T1000 (cell line): Measurements from ENCODE around the gene NT5C.

Experiments used
- DNase-seq: peaks from one replicate; lab custom pipeline; 2025; ENCODE audit warnings: mixed read lengths; lab: John Stamatoyannopoulos, UW

Gene NT5C

DNA sequence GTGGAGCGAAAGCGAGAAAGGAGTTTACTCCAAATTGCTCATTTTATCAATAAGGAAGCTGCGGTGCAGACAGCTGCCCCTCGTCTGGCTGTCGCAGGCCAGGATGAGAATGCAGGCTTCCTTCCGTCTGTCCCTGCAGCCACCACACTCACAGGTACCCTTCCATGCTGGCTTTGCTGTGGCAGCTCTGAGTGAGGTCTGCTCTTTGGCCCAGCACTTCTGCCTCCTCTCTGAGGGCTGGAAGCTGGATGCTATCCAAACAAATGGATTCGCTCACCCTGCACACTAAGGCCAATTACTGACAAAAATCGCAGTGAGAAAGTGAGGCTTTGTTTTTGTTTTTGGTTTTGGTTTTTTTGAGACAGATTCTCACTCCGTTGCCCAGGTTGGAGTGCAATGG lies 14.8 kb downstream of the NT5C start:
- DNase-seq: no peak

DNA sequence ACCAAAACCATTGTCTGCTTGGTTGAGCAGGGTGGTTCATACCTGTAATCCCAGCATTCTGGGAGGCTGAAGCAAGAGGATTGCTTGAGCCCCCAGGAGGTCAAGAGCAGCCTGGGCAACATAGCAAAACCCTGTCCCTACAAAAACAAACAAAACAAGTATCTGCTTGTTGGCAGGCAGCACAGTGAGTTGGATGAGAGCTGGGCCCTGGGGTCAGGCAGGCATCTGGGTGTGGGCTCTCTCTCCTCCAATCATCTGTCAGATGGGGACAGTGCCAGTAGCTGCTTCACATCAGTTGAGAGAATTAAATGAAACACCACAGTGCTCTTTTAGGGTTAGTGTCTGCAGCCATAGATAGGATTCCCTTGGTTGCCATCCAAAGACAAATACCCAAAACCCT lies 16.0 kb downstream of the NT5C start:
- no peak for DNase-seq

DNA sequence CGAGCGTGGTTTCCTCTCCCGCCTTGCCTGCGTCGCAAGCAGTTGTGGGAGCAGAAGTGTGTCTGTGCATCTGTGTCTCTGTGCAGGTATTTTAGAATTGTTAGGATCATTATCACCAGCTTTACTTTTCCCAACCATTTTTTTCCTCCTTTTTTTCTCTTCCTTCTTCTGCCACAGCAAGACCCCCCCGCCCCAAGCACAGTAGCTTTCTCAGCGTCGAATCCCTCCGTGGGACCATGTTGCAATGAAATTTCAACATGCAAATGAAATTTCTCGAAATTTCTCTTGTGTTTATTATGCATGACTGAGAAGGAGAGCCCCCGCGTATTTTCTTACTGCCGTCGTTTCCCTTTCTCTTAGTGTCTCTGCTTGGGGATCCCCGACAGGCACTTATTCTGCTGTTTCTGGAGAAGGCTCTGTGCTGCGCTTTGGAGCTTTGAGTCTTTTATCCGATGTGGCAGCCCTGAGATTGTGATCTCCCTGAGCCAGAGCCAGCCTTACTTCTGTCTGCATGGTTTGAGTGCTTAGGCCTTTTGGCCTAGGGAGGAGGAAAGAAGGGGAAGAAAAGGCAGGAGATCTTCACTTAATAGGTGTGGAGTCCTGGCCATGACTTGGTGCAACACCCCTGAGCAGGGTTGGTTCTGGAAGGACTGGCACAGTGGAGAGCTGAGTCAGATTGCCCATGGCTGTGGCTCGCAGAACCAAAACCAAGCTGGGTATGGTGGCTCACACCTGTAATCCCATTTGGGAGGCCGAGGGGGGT lies 16.8 kb downstream of the NT5C start:
- no peak for DNase-seq

- peak; percentile 73 for DNase-seq
These were observed 17.6 kb downstream of the NT5C start for GRCh38 chr17:75113798-75114551.

- DNase-seq: no peak
These were observed 19.7 kb downstream of the NT5C start for GRCh38 chr17:75111777-75112335.

- DNase-seq: no peak
These were observed 21.2 kb downstream of the NT5C start for GRCh38 chr17:75110234-75110937.

DNA sequence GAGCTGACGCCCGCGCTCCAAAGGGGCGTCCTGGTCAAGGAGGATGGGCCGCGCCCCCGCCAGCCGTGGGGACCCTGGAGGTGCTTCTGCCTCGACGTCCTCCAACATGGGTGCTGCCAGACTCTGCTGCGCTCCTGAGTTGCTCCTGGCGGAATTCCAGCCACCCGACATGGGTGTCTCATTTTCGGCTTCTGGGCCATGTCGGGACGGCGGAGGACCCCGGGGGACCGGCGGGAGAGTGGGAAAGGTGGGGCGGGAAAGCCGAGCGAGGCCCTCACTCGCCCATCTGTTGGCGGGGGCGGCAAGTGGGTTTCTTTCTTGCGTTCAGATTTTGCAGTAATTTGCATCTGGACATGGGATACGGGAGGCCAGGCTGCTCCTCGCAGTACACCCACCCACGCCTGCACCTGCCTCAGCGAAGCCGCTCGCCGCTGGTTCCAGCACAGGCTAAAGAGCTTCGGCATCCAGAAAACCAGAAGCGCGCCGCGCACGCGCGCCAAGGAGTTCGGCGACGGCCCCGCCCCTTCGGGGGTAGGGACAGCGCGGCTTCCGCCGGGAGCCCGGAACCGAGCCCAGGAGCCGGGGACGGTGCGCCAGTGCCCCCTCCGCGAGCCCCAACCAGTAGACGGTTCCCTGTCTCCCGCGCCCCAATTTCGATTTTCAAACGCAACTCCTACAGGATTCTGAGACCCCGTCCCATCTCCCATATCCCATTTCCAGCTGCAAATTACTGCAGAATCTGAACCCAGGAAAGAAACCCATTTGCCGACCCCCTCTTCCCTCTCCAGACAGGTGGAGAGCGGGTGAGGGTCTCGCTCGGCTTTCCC lies 21.9 kb downstream of the NT5C start, which contains the start of gene ARMC7:
TSS of gene ARMC7 (plus strand) at position 563 of the 827 bp plus-strand sequence. CDS start 320 bp downstream, outside the sequence.
- DNase-seq: peak; percentile 78

DNA sequence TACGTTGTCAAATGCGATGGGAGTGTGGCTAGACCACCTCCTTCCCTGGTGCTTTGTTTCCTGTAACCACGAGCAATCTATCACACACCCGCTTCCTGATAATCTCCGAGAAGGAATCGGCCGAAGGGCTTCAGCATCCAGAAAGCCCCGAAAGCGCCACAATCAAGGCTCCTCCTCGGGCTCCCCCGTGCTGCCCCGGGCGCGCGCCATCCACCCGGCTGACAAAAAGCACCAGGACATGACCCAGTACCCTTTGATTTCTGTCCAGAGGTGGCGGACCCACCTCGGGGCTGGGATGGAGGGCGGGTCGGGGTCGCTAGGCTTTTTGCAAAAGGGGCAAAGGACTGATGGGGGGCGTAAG lies 22.5 kb downstream of the NT5C start:
- DNase-seq: no peak

- DNase-seq: no peak
These were observed 23.3 kb downstream of the NT5C start for GRCh38 chr17:75108193-75108592.

DNA sequence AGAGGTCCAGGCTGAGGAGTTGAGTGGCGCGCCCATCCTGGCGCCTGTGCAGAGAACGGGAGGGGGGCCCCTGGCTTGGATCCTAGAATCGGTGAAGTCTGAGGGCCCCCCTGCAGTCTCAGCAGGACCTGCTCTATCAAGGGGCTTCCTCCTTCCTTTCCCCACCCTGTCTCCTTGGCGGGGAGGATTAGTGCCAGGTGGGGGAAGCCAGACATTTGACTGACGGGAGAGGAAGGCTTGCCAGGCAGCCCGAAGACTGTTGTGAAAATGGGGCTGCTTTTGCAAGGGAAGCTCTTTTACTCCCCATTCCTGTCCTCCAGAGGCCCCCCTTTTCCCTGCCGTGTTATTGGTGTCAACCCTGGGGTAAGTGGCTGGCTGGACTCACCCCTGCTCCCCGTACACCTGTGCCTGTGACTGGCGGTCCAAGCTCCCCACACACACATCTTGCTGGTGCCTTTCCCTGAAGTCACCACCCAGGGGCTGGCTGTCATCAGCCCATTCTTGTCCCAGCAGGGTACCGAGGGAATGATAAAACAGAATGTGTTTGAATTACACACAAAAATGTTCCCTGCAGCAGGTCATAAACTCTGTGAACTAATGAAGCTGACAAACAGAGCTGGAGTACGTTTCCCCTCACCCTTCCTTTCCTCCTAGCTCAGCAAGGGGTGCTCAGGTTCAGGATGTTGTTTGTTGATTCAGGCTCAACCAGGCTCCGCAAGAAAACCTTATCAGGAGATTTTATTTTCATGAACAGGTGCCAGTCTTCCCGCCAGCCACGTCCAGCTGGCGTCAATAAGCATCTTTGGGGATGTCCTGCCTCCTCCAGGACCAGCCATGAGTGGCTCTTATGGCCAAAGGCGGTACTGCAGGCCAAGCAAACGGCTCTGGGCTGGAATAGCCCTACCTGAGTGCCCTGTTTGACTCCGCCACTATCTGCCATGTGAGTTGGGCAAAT lies 26.1 kb downstream of the NT5C start:
- DNase-seq: no peak

DNA sequence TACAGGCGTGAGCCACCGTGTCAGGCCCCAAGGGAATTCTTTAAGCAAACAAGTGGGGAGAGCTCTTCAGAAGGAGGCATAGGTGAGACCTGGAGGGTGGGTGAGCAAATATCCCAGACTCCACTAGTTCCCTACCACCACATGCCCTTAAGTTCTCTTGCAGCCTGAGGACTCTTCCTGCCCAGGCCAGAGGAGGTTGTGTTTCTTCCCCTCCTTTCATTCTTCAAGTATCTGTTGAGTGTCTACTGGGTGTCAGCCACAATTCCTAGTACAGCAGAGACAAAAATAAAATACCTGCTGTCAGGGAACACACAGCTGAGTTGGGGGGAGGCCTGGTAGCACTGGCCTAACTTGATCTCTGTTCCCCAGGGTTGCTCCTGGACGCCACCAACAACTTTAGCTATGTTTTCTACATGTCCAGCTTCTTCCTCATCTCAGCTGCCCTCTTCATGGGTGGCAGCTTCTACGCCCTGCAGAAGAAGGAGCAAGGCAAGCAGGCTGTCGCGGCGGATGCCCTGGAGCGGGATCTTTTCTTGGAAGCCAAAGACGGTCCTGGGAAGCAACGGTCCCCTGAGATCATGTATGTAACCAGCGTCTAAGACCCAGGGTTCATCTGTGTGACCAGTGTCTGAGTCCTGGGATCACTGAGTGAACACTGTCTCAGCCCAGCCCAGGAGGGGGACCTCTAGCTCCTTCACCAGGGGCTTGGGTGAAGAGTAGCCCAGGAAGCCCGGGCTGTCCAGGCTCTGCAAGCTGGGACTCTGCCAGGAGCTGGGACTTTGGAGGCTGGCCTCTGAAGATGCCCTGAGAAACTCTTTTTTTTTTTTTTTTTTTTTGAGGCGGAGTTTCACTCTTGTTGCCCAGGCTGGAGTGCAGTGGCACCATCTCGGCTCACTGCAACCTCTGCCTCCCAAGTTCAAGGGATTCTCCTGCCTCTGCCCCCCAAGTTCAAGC lies 27.7 kb downstream of the NT5C start:
- no peak for DNase-seq

DNA sequence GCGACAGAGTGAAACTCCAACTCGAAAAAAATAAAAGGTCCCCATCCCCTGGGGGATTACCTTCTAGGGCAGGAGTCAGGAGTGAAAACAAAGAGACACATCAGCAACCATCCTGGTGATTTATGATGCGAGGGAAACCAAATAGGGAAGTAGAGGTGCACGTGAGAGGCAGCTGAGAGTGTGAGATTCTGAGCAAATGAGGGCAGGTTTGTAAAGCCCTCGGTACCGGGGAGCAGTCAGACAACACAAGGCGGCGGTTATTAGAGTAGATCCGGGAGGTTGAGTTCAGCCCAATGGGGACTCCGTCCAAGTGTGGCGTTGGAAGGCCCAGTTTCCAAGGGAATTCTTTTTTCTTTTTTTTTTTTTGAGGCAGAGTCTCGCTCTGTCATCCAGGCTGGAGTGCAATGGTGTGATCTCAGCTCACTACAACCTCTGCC lies 29.1 kb downstream of the NT5C start:
- DNase-seq: no peak

DNA sequence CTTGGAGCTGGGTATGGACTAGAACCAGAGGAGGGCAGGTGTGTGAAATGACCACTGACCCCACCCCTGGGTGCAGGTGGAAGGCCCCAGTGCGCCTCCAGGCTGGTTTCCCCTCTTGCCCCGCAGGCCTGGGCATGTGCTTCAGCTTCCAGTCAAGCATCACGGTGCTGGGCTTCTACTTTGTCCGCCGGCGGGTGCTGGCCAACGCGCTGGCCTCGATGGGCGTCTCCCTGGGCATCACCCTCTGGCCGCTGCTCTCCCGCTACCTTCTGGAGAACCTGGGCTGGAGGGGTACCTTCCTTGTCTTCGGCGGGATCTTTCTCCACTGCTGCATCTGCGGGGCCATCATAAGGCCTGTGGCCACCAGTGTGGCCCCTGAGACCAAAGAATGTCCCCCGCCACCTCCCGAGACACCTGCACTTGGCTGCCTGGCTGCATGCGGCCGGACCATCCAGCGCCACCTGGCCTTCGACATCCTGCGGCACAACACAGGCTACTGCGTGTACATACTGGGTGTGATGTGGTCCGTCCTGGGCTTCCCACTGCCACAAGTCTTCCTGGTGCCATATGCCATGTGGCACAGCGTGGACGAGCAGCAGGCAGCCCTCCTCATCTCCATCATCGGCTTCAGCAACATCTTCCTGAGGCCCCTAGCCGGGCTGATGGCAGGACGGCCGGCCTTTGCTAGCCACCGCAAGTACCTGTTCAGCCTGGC lies 31.5 kb downstream of the NT5C start:
- DNase-seq: no peak

GRCh38 chr17:75098861-75099260 lies 32.7 kb downstream of the NT5C start:
- no peak for DNase-seq

DNA sequence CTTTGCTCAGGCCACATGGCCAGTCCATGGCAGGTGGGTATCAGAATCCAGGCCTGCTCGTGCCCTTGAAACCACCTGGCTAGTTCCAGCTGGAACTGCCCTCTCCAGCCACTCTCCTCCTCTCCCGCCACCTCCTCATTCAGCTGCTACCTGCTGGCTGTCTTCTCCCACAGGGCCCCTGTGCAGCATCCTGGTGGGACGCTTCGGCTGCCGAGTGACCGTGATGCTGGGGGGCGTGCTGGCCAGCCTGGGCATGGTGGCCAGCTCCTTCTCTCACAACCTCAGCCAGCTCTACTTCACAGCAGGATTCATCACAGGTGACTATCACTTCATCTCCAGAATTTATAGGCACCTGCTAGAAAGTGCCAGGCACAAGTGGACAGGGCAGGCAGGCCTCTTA lies 33.7 kb downstream of the NT5C start:
- DNase-seq: no peak

DNA sequence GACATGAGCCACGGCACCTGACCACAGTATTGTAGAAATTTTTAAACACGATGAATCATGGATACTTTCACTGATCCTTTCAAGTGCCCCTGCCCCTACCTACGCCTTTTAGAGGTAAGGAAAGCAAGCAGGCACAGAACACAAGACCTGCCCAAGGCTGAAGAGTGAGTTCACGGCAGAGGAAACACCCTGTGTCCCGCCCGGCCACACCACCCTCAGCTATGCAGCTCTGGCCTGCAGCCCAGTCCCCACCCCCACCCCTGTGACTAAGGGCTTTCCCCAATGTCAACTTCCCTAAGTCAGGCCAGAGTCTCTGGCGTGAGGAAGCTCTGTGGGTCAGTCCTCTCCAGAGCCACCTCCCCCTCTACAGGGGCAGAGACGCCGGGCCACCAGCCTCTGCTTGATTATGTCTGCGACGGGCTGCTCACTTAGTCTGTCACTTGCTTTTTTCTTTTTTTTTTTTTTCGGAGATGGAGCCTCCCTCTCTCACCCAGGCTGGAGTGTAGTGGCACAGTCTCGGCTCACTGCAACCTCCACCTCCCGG lies 35.4 kb downstream of the NT5C start:
- peak; percentile 57 for DNase-seq

GRCh38 chr17:75094871-75095399 lies 36.6 kb downstream of the NT5C start:
- DNase-seq: no peak
